Thyroid gland (tissue), 4 donors: ENCODE results near the gene GPRIN3.

ENCODE experiments used
- POLR2A ChIP-seq, 2 donors: fragments of 450-650 bp; IDR thresholded peaks; one replicate each; pipeline ENCODE4 v1.6.1; 2017; ENCODE audit warnings: antibody characterized with exemption in 2 of 2, mild to moderate bottlenecking in 2 of 2, moderate library complexity in 1 of 2
- TF ChIP-seq, protein P1 (sequence below), 6 experiments: fragments of 200-600 bp in 3 of 6; fragments of 450-650 bp in 3 of 6; sonication (generic) in 3 of 6; IDR thresholded peaks; one replicate each; pipeline ENCODE4 v1.5.1; 2016 to 2019; ENCODE audit warnings: antibody characterized with exemption in 6 of 6, mild to moderate bottlenecking in 2 of 6, inconsistent platforms in 1 of 6, moderate library complexity in 1 of 6

DNA sequence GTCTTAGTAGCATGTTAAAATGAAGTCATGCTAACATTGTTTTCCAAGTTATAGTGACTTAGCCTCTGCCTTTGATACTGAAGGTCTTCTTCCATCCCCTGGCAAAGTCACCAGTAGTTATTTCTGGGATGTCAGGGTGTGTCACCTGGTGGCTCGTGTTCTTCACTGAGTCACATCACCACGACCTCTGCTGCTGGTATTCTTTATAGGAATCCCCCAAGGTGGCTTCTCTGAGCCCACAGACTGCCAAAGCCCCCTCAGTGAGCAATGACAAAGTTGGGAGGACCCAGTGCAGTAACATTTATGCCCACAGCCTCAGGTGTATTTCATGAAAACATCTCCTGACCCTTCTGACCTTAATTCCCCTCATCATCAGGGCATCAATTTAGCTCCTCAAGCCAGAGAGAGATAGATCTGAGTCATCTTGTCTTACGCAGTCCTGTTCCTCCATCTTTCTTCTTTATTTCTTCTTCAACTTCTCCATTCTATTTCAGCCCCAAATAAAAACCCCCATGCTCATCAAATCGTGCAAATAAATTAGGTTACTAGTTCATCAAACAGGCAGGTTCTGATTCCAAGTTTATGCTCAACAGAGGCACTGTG lies 29.3 kb upstream of the GPRIN3 start:
- TF ChIP-seq, protein P1, sequence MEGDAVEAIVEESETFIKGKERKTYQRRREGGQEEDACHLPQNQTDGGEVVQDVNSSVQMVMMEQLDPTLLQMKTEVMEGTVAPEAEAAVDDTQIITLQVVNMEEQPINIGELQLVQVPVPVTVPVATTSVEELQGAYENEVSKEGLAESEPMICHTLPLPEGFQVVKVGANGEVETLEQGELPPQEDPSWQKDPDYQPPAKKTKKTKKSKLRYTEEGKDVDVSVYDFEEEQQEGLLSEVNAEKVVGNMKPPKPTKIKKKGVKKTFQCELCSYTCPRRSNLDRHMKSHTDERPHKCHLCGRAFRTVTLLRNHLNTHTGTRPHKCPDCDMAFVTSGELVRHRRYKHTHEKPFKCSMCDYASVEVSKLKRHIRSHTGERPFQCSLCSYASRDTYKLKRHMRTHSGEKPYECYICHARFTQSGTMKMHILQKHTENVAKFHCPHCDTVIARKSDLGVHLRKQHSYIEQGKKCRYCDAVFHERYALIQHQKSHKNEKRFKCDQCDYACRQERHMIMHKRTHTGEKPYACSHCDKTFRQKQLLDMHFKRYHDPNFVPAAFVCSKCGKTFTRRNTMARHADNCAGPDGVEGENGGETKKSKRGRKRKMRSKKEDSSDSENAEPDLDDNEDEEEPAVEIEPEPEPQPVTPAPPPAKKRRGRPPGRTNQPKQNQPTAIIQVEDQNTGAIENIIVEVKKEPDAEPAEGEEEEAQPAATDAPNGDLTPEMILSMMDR (IDR thresholded peaks at IDR 0.05): no peak
- TF ChIP-seq POLR2A (IDR thresholded peaks at IDR 0.05): no peak
